ENCODE results near the gene LEO1.

DNA sequence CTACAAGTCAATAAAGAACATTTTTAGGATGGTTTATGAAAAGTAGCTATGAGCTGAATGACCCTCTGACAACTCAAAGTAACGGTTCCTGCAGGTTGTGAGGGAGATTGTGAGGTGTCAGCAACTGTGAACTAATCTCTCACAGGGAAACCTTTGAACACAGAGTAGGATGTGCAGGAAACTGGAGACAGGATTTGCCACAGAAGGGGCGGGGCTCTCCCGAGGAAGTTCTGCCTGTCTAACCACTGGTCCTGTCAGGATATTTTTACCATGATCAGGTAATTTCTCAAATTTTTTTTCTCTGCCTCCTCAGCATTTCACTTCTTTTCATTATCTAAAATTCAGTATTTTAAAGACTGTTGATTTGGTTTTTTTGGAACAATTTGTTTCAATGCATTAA, 33.3 kb downstream of the LEO1 start:
- TF ChIP-seq EZH2 (IDR thresholded peaks at IDR 0.05; ENCODE audit: borderline replicate concordance, insufficient read depth, low read depth, low read length, poor library complexity, severe bottlenecking), result no peak
- no peak for TF ChIP-seq CTCF (IDR thresholded peaks at IDR 0.05)
